ENCODE results near the gene STRA6.

Gene STRA6

GRCh38 chr15:74217907-74218885 lies 15.6 kb upstream of the STRA6 start:
- no peak for DNase-seq
- H3K4me3 ChIP-seq (ENCODE audit: low read depth in 1 of 2, low read length in 2 of 2), result no peak overlapping the region
- peaks cover 3% of the 10 kb centered on the region for H3K27me3 ChIP-seq (ENCODE audit: insufficient read depth, low read length, poor library complexity)
- H3K9ac ChIP-seq (ENCODE audit: low read depth, low read length), result no peak overlapping the region
- no peak for TF ChIP-seq EZH2 (IDR thresholded peaks at IDR 0.05; ENCODE audit: borderline replicate concordance, low read depth, low read length, severe bottlenecking)
- TF ChIP-seq CTCF (IDR thresholded peaks at IDR 0.05; ENCODE audit: borderline replicate concordance, extremely low read depth, low read length, poor library complexity, severe bottlenecking), result no peak
- H3K27ac ChIP-seq (ENCODE audit: low read length), result no peak overlapping the region
- no peak overlapping the region for H3K4me2 ChIP-seq (ENCODE audit: insufficient read depth, low read length)
- H4K20me1 ChIP-seq (ENCODE audit: insufficient read depth, low read length), result no peaks in the 10 kb centered on the region
- H2AFZ ChIP-seq (ENCODE audit: low read depth, low read length), result no peak overlapping the region
- no peaks in the 10 kb centered on the region for H3K79me2 ChIP-seq (ENCODE audit: insufficient read depth, low read length)
- no peaks in the 10 kb centered on the region for H3K4me1 ChIP-seq (ENCODE audit: insufficient read depth, low read length)
- H3K9me3 ChIP-seq (ENCODE audit: insufficient read depth, low read length, severe bottlenecking), result no peaks in the 10 kb centered on the region
- H3K36me3 ChIP-seq (ENCODE audit: insufficient read depth, low read length), result no peaks in the 10 kb centered on the region
- ATAC-seq (ENCODE audit: insufficient read depth, low read depth), result no peak

- H3K9ac ChIP-seq (ENCODE audit: low read depth, low read length), result no peak overlapping the region
- H3K27me3 ChIP-seq (ENCODE audit: insufficient read depth, low read length, poor library complexity), result peaks cover 3% of the 10 kb centered on the region
- no peak overlapping the region for H2AFZ ChIP-seq (ENCODE audit: low read depth, low read length)
- H3K9me3 ChIP-seq (ENCODE audit: insufficient read depth, low read length, severe bottlenecking), result no peaks in the 10 kb centered on the region
- no peaks in the 10 kb centered on the region for H3K79me2 ChIP-seq (ENCODE audit: insufficient read depth, low read length)
- no peak overlapping the region for H3K4me2 ChIP-seq (ENCODE audit: insufficient read depth, low read length)
- H3K4me1 ChIP-seq (ENCODE audit: insufficient read depth, low read length), result no peaks in the 10 kb centered on the region
- no peak overlapping the region for H3K27ac ChIP-seq (ENCODE audit: low read length)
- ATAC-seq (ENCODE audit: insufficient read depth, low read depth) (no peak), DNase-seq (no peak)
- H4K20me1 ChIP-seq (ENCODE audit: insufficient read depth, low read length), result no peaks in the 10 kb centered on the region
- H3K36me3 ChIP-seq (ENCODE audit: insufficient read depth, low read length), result no peaks in the 10 kb centered on the region
- no peak for TF ChIP-seq CTCF (IDR thresholded peaks at IDR 0.05; ENCODE audit: borderline replicate concordance, extremely low read depth, low read length, poor library complexity, severe bottlenecking)
- no peak for TF ChIP-seq EZH2 (IDR thresholded peaks at IDR 0.05; ENCODE audit: borderline replicate concordance, low read depth, low read length, severe bottlenecking)
- H3K4me3 ChIP-seq (ENCODE audit: low read depth in 1 of 2, low read length in 2 of 2), result no peak overlapping the region
Measured at GRCh38 chr15:74216949-74217348, 14.4 kb upstream of the STRA6 start.

- Histone ChIP-seq H3K79me2 (ENCODE audit: insufficient read depth, low read length) (no peaks in the 10 kb centered on the region), H3K27ac (ENCODE audit: low read length) (no peak overlapping the region), H3K36me3 (ENCODE audit: insufficient read depth, low read length) (no peaks in the 10 kb centered on the region), H4K20me1 (ENCODE audit: insufficient read depth, low read length) (no peaks in the 10 kb centered on the region), H3K9ac (ENCODE audit: low read depth, low read length) (no peak overlapping the region), H3K4me2 (ENCODE audit: insufficient read depth, low read length) (no peak overlapping the region), H3K9me3 (ENCODE audit: insufficient read depth, low read length, severe bottlenecking) (no peaks in the 10 kb centered on the region), H3K4me1 (ENCODE audit: insufficient read depth, low read length) (no peaks in the 10 kb centered on the region), H3K4me3 (ENCODE audit: low read depth in 1 of 2, low read length in 2 of 2) (no peak overlapping the region), H3K27me3 (ENCODE audit: insufficient read depth, low read length, poor library complexity) (peaks cover 3% of the 10 kb centered on the region), H2AFZ (ENCODE audit: low read depth, low read length) (no peak overlapping the region)
- DNase-seq (no peak), ATAC-seq (ENCODE audit: insufficient read depth, low read depth) (no peak)
- TF ChIP-seq EZH2 (IDR thresholded peaks at IDR 0.05; ENCODE audit: borderline replicate concordance, low read depth, low read length, severe bottlenecking), result no peak
- TF ChIP-seq CTCF (IDR thresholded peaks at IDR 0.05; ENCODE audit: borderline replicate concordance, extremely low read depth, low read length, poor library complexity, severe bottlenecking), result no peak
Measured at GRCh38 chr15:74215958-74216357, 13.4 kb upstream of the STRA6 start.

Data from DND-41 (cell line).